ENCODE results near the gene PIP4K2A.

- TF ChIP-seq CTCF (IDR thresholded peaks at IDR 0.05) (no peak), POLR2A (IDR thresholded peaks at IDR 0.05) (no peak)
These were observed 172.5 kb downstream of the PIP4K2A start for GRCh38 chr10:22541900-22542299.
